WTC11 (cell line): Measurements from ENCODE around the gene MCF2L2. TPM values are rescaled to one million over a fixed set of nuclear protein-coding genes. Genes with fewer than 3 reads are reported as not detected.

Source experiments
- ATAC-seq: fragments of 200-7000 bp; cut with Tn5 transposase; 2 replicates; pipeline ENCODE4 v1.10.0; 2021; ENCODE audit warnings: mild to moderate bottlenecking, moderate library complexity
- CTCF ChIA-PET: fragments of 300-600 bp; sonication (Branson Sonifier 250); formaldehyde crosslinking; loops from one replicate; lab custom pipeline; 2021; ENCODE audit warnings: antibody characterized with exemption; lab: Charles Lee
- POLR2A ChIA-PET: fragments of 350-600 bp; sonication (Branson Sonifier 250); formaldehyde crosslinking; loops from one replicate; lab custom pipeline; 2021; ENCODE audit warnings: antibody characterized with exemption; lab: Charles Lee
- DNase-seq: peaks from one replicate; pipeline ENCODE4 v3.0.0; 2021; ENCODE audit warnings: low spot score
- H3K27ac Mint-ChIP-seq: 2 replicates; pipeline ENCODE4 v1.8.0; 2021; ENCODE audit warnings: mixed read lengths
- H3K27me3 Mint-ChIP-seq: 2 replicates; pipeline ENCODE4 v1.8.0; 2021; ENCODE audit warnings: low read depth, mild to moderate bottlenecking, moderate library complexity, mixed read lengths
- H3K36me3 Mint-ChIP-seq: 2 replicates; pipeline ENCODE4 v1.8.0; 2021; ENCODE audit warnings: mixed read lengths
- H3K4me1 Mint-ChIP-seq: 2 replicates; pipeline ENCODE4 v1.8.0; 2022; ENCODE audit warnings: mixed read lengths
- H3K4me3 Mint-ChIP-seq: 2 replicates; pipeline ENCODE4 v1.8.0; 2021; ENCODE audit warnings: mild to moderate bottlenecking, moderate library complexity, mixed read lengths
- H3K9me3 Mint-ChIP-seq: 2 replicates; pipeline ENCODE4 v1.8.0; 2021; ENCODE audit warnings: mixed read lengths
- CBFB ChIP-seq: sonication (generic); formaldehyde crosslinking; IDR thresholded peaks from 2 replicates; pipeline ENCODE4 v1.8.1; 2022; ENCODE audit warnings: mild to moderate bottlenecking, low read depth, missing genetic modification reagents
- CDX4 ChIP-seq: fragments of 250-450 bp; sonication (Bioruptor Pico); IDR thresholded peaks from 2 replicates; pipeline ENCODE4 v1.9.0; 2021; ENCODE audit warnings: moderate library complexity, mild to moderate bottlenecking, inconsistent platforms, borderline replicate concordance
- CREB1 ChIP-seq: sonication (generic); formaldehyde crosslinking; IDR thresholded peaks from 2 replicates; pipeline ENCODE4 v1.8.0; 2023; ENCODE audit warnings: mild to moderate bottlenecking, missing genetic modification reagents
- E2F4 ChIP-seq: sonication (generic); formaldehyde crosslinking; IDR thresholded peaks from 2 replicates; pipeline ENCODE4 v1.8.1; 2022; ENCODE audit warnings: low read depth, mild to moderate bottlenecking, moderate library complexity, missing genetic modification reagents, borderline replicate concordance
- ESRRA ChIP-seq: sonication (generic); formaldehyde crosslinking; IDR thresholded peaks from 2 replicates; pipeline ENCODE4 v1.8.1; 2022; ENCODE audit warnings: mild to moderate bottlenecking, missing genetic modification reagents, borderline replicate concordance
- FOXK1 ChIP-seq: sonication (generic); formaldehyde crosslinking; IDR thresholded peaks from 2 replicates; pipeline ENCODE4 v1.8.0; 2022; ENCODE audit warnings: mild to moderate bottlenecking, moderate library complexity, missing genetic modification reagents
- FOXP1 ChIP-seq: sonication (generic); formaldehyde crosslinking; IDR thresholded peaks from 2 replicates; pipeline ENCODE4 v1.8.0; 2022; ENCODE audit warnings: missing genetic modification reagents, mild to moderate bottlenecking, moderate library complexity, borderline replicate concordance
- JAZF1 ChIP-seq: fragments of 250-450 bp; sonication (Bioruptor Pico); IDR thresholded peaks from 2 replicates; pipeline ENCODE4 v1.9.0; 2021; ENCODE audit warnings: moderate library complexity, mild to moderate bottlenecking, inconsistent platforms
- MLX ChIP-seq: sonication (generic); formaldehyde crosslinking; IDR thresholded peaks from 2 replicates; pipeline ENCODE4 v1.8.1; 2023; ENCODE audit warnings: mild to moderate bottlenecking, missing genetic modification reagents, moderate library complexity
- ZBTB21 ChIP-seq: sonication (generic); formaldehyde crosslinking; IDR thresholded peaks from 2 replicates; pipeline ENCODE4 v1.8.1; 2023; ENCODE audit warnings: mild to moderate bottlenecking, missing genetic modification reagents, borderline replicate concordance
- ZNF232 ChIP-seq: sonication (generic); formaldehyde crosslinking; IDR thresholded peaks from 2 replicates; pipeline ENCODE4 v1.8.0; 2022; ENCODE audit warnings: mild to moderate bottlenecking, missing genetic modification reagents
- ZNF281 ChIP-seq: sonication (generic); formaldehyde crosslinking; IDR thresholded peaks from 2 replicates; pipeline ENCODE4 v1.8.0; 2023; ENCODE audit warnings: mild to moderate bottlenecking, missing genetic modification reagents
- ZNF396 ChIP-seq: fragments of 250-450 bp; sonication (Bioruptor Pico); IDR thresholded peaks from 2 replicates; pipeline ENCODE4 v1.8.0; 2021; ENCODE audit warnings: mild to moderate bottlenecking, moderate library complexity, borderline replicate concordance
- ZNF425 ChIP-seq: fragments of 250-450 bp; sonication (Bioruptor Pico); conservative IDR thresholded peaks from 2 replicates; pipeline ENCODE4 v1.9.0; 2021; ENCODE audit warnings: mild to moderate bottlenecking
- total RNA-seq: library from RNA; stranded (reverse); gene quantifications from 3 replicates; pipeline ENCODE4 v1.2.3, GENCODE V29; 2021
- TF ChIP-seq, protein P1 (sequence below): sonication (generic); formaldehyde crosslinking; IDR thresholded peaks from 2 replicates; pipeline ENCODE4 v1.8.0; 2022; ENCODE audit warnings: mild to moderate bottlenecking, missing genetic modification reagents
- TF ChIP-seq, protein P2 (sequence below): fragments of 250-450 bp; sonication (Bioruptor Pico); IDR thresholded peaks from 2 replicates; pipeline ENCODE4 v1.9.0; 2021; ENCODE audit warnings: mild to moderate bottlenecking
- TF ChIP-seq, protein P3 (sequence below): sonication (generic); formaldehyde crosslinking; IDR thresholded peaks from 2 replicates; pipeline ENCODE4 v1.8.1; 2022; ENCODE audit warnings: mild to moderate bottlenecking, moderate library complexity, missing genetic modification reagents
- TF ChIP-seq, protein P4 (sequence below): sonication (generic); formaldehyde crosslinking; IDR thresholded peaks from 2 replicates; pipeline ENCODE4 v1.8.1; 2023; ENCODE audit warnings: mild to moderate bottlenecking, missing genetic modification reagents
- TF ChIP-seq, protein P5 (sequence below): sonication (generic); formaldehyde crosslinking; conservative IDR thresholded peaks from 2 replicates; pipeline ENCODE4 v1.8.1; 2023; ENCODE audit warnings: mild to moderate bottlenecking, low read depth, missing genetic modification reagents, moderate library complexity

Gene MCF2L2
- total RNA-seq, 1 experiment from 2014 or later, result 7.5 TPM

- no peak for TF ChIP-seq ZNF281 (CRISPR knock-in tag)
- TF ChIP-seq CREB1 (CRISPR knock-in tag), result no peak
- TF ChIP-seq, all 79 proteins: peak for 0
Measured at GRCh38 chr3:183378951-183379350, 49.5 kb downstream of the MCF2L2 start (continued).

- ATAC-seq, result no peak
- ChIA-PET POLR2A (interaction anchor here (0.7 kb wide), 1 partner anchor 127 kb away, joined by 4 read pairs; no protein-coding TSS in a partner anchor), CTCF (no interaction called here)
- H3K9me3 Mint-ChIP-seq, result no peaks in the 10 kb centered on the region
- H3K27me3 Mint-ChIP-seq, result no peaks in the 10 kb centered on the region
- no peak overlapping the region for H3K4me3 Mint-ChIP-seq
- TF ChIP-seq E2F4 (CRISPR knock-in tag) (no peak), ZNF232 (no peak), CDX4 (CRISPR knock-in tag) (no peak), JAZF1 (CRISPR knock-in tag) (no peak), FOXK1 (CRISPR knock-in tag) (no peak), ZBTB21 (no peak), MLX (CRISPR knock-in tag) (no peak), FOXP1 (CRISPR knock-in tag) (no peak), ZNF396 (CRISPR knock-in tag) (no peak), CBFB (CRISPR knock-in tag) (no peak), ESRRA (CRISPR knock-in tag) (no peak), ZNF425 (CRISPR knock-in tag) (no peak)
- TF ChIP-seq, protein P1, sequence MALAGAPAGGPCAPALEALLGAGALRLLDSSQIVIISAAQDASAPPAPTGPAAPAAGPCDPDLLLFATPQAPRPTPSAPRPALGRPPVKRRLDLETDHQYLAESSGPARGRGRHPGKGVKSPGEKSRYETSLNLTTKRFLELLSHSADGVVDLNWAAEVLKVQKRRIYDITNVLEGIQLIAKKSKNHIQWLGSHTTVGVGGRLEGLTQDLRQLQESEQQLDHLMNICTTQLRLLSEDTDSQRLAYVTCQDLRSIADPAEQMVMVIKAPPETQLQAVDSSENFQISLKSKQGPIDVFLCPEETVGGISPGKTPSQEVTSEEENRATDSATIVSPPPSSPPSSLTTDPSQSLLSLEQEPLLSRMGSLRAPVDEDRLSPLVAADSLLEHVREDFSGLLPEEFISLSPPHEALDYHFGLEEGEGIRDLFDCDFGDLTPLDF (CRISPR knock-in tag), result no peak
- TF ChIP-seq, protein P2, sequence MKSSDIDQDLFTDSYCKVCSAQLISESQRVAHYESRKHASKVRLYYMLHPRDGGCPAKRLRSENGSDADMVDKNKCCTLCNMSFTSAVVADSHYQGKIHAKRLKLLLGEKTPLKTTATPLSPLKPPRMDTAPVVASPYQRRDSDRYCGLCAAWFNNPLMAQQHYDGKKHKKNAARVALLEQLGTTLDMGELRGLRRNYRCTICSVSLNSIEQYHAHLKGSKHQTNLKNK (CRISPR knock-in tag), result no peak
- TF ChIP-seq, protein P3, sequence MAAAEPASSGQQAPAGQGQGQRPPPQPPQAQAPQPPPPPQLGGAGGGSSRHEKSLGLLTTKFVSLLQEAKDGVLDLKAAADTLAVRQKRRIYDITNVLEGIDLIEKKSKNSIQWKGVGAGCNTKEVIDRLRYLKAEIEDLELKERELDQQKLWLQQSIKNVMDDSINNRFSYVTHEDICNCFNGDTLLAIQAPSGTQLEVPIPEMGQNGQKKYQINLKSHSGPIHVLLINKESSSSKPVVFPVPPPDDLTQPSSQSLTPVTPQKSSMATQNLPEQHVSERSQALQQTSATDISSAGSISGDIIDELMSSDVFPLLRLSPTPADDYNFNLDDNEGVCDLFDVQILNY (CRISPR knock-in tag), result no peak
- TF ChIP-seq, protein P4, sequence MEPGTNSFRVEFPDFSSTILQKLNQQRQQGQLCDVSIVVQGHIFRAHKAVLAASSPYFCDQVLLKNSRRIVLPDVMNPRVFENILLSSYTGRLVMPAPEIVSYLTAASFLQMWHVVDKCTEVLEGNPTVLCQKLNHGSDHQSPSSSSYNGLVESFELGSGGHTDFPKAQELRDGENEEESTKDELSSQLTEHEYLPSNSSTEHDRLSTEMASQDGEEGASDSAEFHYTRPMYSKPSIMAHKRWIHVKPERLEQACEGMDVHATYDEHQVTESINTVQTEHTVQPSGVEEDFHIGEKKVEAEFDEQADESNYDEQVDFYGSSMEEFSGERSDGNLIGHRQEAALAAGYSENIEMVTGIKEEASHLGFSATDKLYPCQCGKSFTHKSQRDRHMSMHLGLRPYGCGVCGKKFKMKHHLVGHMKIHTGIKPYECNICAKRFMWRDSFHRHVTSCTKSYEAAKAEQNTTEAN (CRISPR knock-in tag), result no peak
- TF ChIP-seq, protein P5, sequence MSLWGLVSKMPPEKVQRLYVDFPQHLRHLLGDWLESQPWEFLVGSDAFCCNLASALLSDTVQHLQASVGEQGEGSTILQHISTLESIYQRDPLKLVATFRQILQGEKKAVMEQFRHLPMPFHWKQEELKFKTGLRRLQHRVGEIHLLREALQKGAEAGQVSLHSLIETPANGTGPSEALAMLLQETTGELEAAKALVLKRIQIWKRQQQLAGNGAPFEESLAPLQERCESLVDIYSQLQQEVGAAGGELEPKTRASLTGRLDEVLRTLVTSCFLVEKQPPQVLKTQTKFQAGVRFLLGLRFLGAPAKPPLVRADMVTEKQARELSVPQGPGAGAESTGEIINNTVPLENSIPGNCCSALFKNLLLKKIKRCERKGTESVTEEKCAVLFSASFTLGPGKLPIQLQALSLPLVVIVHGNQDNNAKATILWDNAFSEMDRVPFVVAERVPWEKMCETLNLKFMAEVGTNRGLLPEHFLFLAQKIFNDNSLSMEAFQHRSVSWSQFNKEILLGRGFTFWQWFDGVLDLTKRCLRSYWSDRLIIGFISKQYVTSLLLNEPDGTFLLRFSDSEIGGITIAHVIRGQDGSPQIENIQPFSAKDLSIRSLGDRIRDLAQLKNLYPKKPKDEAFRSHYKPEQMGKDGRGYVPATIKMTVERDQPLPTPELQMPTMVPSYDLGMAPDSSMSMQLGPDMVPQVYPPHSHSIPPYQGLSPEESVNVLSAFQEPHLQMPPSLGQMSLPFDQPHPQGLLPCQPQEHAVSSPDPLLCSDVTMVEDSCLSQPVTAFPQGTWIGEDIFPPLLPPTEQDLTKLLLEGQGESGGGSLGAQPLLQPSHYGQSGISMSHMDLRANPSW, result no peak
- no peak for DNase-seq
- H3K36me3 Mint-ChIP-seq, result no peaks in the 10 kb centered on the region
- H3K27ac Mint-ChIP-seq, result no peak overlapping the region
- peaks cover 4% of the 10 kb centered on the region; the same call in 1 of the 2 replicates for H3K4me1 Mint-ChIP-seq
Measured at GRCh38 chr3:183378545-183378944, 49.9 kb downstream of the MCF2L2 start.
